PFSK-1 (cell line): ENCODE results near the gene GPRC5C.

Source experiments
- FOXP2 ChIP-seq: optimal IDR thresholded peaks from 2 replicates; pipeline ENCODE3; 2011; ENCODE audit warnings: borderline replicate concordance, control low read depth, inconsistent platforms; ENCODE audit not compliant: insufficient read depth; ENCODE audit errors: extremely low read length, extremely low read depth
- POLR2AphosphoS5 ChIP-seq: IDR thresholded peaks from 2 replicates; pipeline ENCODE4 v1.6.1; 2012; ENCODE audit warnings: low read depth, mild to moderate bottlenecking, control low read depth, low read length, moderate library complexity
- REST ChIP-seq, 2 experiments: IDR thresholded peaks; 2 replicates each; pipeline versions ENCODE4 v1.6.1 to v1.8.0; 2011 to 2012; ENCODE audit warnings: low read depth in 2 of 2, low read length in 2 of 2, control low read depth in 1 of 2, inconsistent platforms in 1 of 2, mild to moderate bottlenecking in 1 of 2, moderate library complexity in 1 of 2; ENCODE audit not compliant: insufficient read depth in 1 of 2
- SIN3A ChIP-seq: IDR thresholded peaks from 2 replicates; pipeline ENCODE4 v1.6.1; 2012; ENCODE audit warnings: mild to moderate bottlenecking, low read length, moderate library complexity, borderline replicate concordance; ENCODE audit not compliant: insufficient read depth
- TAF1 ChIP-seq: IDR thresholded peaks from 2 replicates; pipeline ENCODE4 v1.6.1; 2012; ENCODE audit warnings: low read length, control low read depth, borderline replicate concordance; ENCODE audit not compliant: insufficient read depth

GRCh38 chr17:74391771-74392170 is 40.1 kb upstream of the GPRC5C start:
- TF ChIP-seq TAF1 = no peak
- no peak for TF ChIP-seq POLR2AphosphoS5
- no peak for TF ChIP-seq REST (IDR thresholded peaks at IDR 0.05; ENCODE audit: insufficient read depth in 1 of 2, low read depth in 2 of 2, low read length in 2 of 2)
- no peak for TF ChIP-seq SIN3A
- no peak for TF ChIP-seq FOXP2
